ENCODE measurements around the gene ADCK2. TPM values are rescaled to one million over a fixed set of nuclear protein-coding genes. Genes with fewer than 3 reads are reported as not detected.
A peak's percentile ranks its signal among the peaks of the same experiment; 100 is the strongest.

ADCK2 gene
- total and polyA plus RNA-seq, 12 donors: 6.8 to 33.9 (median 12.8) TPM

GRCh38 chr7:140723574-140723973 is 50.8 kb downstream of the ADCK2 start:
- 86 to 91% (median 89%) methylated on average over 3 of the region's 3 CpGs for WGBS, 4 donors
- Histone ChIP-seq H3K27ac (no peak overlapping the region), H3K4me1 (replicated peaks in 1 of 2) (no peaks in the 10 kb centered on the region), H3K9me3 (replicated peaks in 1 of 3) (no peaks in the 10 kb centered on the region), H3K36me3 (replicated peaks in 1 of 2) (no peaks in the 10 kb centered on the region), H3K4me3 (no peak overlapping the region), H3K27me3 (no peaks in the 10 kb centered on the region)
- no peak for TF ChIP-seq CTCF (IDR thresholded peaks at IDR 0.05)
- intact Hi-C loops (cut with DNase I): no loop called here
- DNase-seq: no peak

- 83 to 90% (median 87%) methylated on average over 1 of the region's 1 CpG for WGBS, 4 donors
- no peaks in the 10 kb centered on the region for H3K27me3 ChIP-seq
- intact Hi-C loops (cut with DNase I): no loop called here
- no peaks in the 10 kb centered on the region for H3K36me3 ChIP-seq (replicated peaks in 1 of 2)
- H3K27ac ChIP-seq: no peak overlapping the region
- DNase-seq: no peak
- H3K9me3 ChIP-seq (replicated peaks in 1 of 3): no peaks in the 10 kb centered on the region
- H3K4me1 ChIP-seq (replicated peaks in 1 of 2): no peaks in the 10 kb centered on the region
- H3K4me3 ChIP-seq: no peak overlapping the region
- no peak for TF ChIP-seq POLR2A (IDR thresholded peaks at IDR 0.05)
Measured at GRCh38 chr7:140724706-140725105, 52.0 kb downstream of the ADCK2 start.

- intact Hi-C loops (cut with DNase I): no loop called here
- no peaks in the 10 kb centered on the region for H3K9me3 ChIP-seq (replicated peaks in 1 of 3)
- H3K27ac ChIP-seq: no peak overlapping the region
- no peak overlapping the region for H3K4me3 ChIP-seq
- no peak for DNase-seq
- H3K4me1 ChIP-seq (replicated peaks in 1 of 2): no peaks in the 10 kb centered on the region
- TF ChIP-seq CTCF (IDR thresholded peaks at IDR 0.05) (peak in 4 of 6 experiments; percentile 11 to 31 (median 16)), POLR2A (IDR thresholded peaks at IDR 0.05) (no peak)
- H3K27me3 ChIP-seq: no peaks in the 10 kb centered on the region
- H3K36me3 ChIP-seq (replicated peaks in 1 of 2): no peaks in the 10 kb centered on the region
- 74 to 78% (median 75%) methylated on average over 2 of the region's 2 CpGs for whole genome bisulfite sequencing, 4 donors
Measured at GRCh38 chr7:140726281-140726680, 53.5 kb downstream of the ADCK2 start.

- WGBS, 4 donors: 91 to 97% (median 96%) methylated on average over 2 of the region's 2 CpGs
- Histone ChIP-seq H3K27ac (no peak overlapping the region), H3K4me3 (no peak overlapping the region), H3K9me3 (replicated peaks in 1 of 3) (no peaks in the 10 kb centered on the region), H3K36me3 (replicated peaks in 1 of 2) (no peaks in the 10 kb centered on the region), H3K4me1 (replicated peaks in 1 of 2) (no peaks in the 10 kb centered on the region), H3K27me3 (no peaks in the 10 kb centered on the region)
- no peak for TF ChIP-seq POLR2A (IDR thresholded peaks at IDR 0.05)
- no peak for TF ChIP-seq CTCF (IDR thresholded peaks at IDR 0.05)
- no peak for DNase-seq
- intact Hi-C loops (cut with DNase I): no loop called here
Measured at GRCh38 chr7:140732416-140732815, 59.7 kb downstream of the ADCK2 start.

- Histone ChIP-seq H3K4me1 (replicated peaks in 1 of 2) (no peaks in the 10 kb centered on the region), H3K27me3 (no peaks in the 10 kb centered on the region), H3K36me3 (replicated peaks in 1 of 2) (peaks cover 0 to 7% of the 10 kb centered on the region in 2 donors), H3K4me3 (no peak overlapping the region), H3K27ac (no peak overlapping the region), H3K9me3 (replicated peaks in 1 of 3) (no peaks in the 10 kb centered on the region)
- TF ChIP-seq POLR2A (IDR thresholded peaks at IDR 0.05) (no peak), CTCF (IDR thresholded peaks at IDR 0.05) (no peak)
- WGBS, 4 donors: 77 to 90% (median 81%) methylated on average over 2 of the region's 2 CpGs
- intact Hi-C loops (cut with DNase I): no loop called here
- no peak for DNase-seq
Measured at GRCh38 chr7:140734096-140734495, 61.4 kb downstream of the ADCK2 start.
